ENCODE data around the gene ZNF782.
A peak's percentile ranks its signal among the peaks of the same experiment; 100 is the strongest.
"Not testable (repeated sequence)": the region's sequence is repeated elsewhere in the genome, so short reads cannot be mapped to it uniquely, and the experiment has no call there.

The ZNF782 gene

DNA sequence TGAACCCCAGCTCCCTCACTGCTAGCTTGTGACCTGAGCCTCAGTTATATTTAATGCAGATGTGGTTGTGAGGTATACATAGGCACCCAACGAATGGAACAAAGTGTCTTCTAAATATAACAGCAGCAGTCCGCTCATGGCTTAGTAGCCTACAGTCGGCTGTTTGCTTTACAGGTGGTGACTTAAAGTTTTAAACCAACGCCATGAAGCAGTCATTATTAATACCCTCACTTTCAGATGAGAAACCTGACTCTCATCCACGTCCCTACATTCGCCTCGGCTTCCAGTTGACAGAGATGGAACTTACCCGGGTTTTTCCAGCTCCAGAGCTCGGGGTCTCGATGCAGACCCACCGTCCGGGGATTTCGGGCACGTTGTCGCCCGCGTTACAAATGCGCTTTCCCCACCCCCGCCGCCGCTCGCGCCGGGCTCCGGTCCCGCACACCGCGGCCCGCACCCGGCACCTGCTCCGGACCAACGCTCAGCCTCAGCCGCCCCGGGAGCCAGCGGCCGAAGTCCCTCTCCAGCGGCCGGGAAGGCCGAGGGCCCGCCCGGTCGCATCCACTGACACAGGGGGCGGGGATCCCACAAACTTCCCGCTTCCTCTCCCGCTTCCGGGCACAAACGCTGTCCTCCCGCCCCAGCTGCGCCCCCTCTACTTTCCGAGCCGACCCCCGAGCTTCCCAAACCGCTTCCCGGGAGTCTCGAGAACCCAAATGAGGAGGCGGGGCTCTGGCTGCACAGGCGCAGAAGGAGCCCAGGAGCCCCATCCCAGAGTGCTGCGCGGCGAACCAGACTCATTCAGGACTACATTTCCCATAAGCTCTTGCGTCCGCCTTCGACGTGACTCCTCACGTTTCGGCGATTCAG lies at the start of gene ZNF782:
TSS of gene ZNF782 (minus strand) at position 734 of the 870 bp plus-strand sequence. CDS start 2,553 bp downstream, outside the sequence.
- peak; percentile 85 for DNase-seq

DNA sequence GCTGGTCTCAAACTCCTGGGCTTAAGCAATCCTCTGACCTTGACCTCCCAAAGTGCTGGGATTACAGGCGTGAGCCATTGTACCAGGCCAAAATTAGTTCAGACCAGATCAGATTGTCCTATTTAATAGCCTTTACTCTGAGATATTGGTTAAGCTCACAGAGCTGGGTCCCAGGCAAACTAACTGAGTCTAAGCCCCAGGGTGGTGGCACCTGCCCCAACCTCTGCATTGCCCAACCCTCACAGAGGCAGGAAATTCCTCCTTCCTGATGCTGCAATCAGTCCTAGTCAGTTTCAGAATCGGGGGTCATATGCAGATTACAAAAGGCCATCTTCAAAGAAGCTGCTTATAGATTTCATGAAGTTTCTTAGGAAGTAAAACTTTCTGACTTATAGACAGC lies 45.7 kb upstream of the ZNF782 start:
- DNase-seq: not testable (repeated sequence)

DNA sequence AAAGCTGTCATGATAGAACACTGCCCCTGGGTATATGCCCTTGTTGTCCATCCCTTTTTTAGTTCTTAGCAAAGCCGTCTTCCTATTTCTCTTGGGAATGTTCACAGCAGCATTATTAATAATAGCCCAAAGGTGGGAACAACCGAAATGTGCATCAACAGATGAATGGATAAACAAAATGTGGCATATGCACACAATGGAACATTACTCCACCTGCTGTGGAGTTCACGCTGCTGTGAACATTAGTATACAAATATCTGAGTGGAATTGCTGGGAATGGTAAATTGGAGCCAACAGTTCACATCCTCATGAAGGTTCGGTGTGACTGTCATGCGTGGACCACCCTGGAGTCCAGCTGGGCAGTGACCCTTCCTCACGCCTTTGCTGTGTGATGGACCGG lies 37.8 kb upstream of the ZNF782 start:
- DNase-seq: no peak

DNA sequence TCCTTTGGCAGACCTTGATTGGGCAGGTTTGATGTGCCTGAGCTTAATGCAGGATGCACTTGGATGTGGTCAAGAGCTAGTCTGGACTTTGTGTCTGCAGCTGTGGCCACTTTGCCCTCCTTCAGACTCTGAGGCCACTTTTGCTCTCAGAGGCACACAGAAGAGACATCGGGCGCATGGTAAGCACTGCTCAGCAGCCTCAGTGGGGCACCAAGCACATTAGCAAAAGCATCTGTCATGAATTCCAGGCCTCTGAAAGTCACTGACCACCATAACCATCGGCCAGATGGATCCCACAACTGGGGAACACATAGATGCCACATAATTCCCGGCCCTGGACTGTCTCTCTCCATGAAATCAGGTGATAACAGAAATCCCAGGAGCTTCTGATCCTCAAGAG lies 34.3 kb upstream of the ZNF782 start:
- no peak for DNase-seq

DNA sequence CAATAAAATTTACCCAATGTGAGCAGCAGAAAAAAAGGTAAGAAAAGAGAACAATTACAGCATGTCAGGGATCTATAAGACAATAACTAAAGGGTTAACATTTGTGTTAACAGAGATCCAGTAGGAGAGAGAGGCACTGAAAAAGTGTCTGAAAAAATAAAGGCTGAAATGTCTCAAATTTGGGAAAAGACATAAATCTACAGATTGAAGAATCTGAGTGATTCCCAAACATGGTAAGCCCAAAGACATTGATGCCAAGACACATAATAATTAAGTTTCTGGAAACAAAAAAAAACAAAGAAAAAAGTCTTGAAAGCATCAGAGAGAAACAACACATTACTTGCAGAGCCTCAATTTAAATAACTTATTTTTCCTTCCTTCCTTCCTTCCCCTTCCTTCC lies 31.1 kb upstream of the ZNF782 start:
- DNase-seq: no peak

DNA sequence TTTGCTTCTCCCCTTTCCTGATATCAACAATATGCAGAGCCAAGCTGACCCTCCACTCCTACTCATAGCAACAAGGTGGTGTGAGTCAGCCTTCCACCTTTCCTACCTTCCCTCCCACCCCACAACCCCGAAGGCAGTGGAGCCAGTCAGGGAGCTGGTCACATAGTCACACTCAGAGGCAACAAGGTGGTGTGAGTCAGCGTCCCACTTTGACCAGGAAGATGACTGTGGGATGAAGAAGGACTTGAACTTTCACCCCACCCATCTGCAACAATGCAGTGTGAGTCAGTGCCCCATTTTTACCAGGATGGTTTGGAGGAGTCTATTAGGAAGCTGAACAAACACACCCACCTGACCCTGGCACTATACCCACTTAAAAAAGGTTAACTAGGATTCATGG lies 30.1 kb upstream of the ZNF782 start:
- no peak for DNase-seq

DNA sequence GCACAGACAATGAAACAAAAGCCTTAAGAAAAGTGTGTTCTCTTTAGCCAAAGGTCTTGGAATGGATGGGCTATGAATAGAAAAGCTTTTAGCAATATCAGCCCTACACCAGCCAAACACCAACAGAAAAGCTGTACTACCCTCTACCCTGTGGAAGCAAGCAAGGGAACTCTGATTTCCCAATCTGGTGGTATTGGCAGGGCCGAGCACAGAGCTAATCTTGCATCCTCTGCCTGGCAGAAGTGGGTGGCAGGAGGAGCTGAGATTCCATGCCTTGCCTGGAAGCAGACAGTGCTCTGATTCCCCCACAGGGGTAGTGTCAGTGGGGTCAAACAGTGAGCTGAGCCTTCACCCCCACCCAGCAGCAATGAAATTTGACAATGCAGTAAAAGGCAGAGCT lies 29.6 kb upstream of the ZNF782 start:
- DNase-seq: no peak

DNA sequence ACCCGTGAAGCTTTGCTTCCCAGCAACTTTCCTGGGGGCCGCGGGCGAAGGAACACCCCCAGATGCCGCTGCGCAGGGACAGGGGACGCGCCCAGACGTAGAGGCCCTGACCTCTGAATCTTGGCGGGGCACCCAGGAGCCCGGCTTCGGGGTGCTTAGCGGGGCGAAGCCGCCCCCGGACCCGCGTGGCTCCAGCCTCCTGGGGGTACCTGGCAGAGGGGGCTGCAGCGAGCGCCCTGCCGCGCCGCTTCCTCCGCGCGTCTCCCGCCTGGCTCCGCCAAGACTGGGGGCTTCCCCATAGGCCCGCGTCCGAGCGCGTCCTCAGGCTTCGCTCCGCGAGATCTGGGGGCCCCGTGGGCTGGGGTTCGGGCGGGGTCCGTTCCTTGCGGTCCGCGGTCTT lies 23.0 kb upstream of the ZNF782 start:
- DNase-seq: no peak

DNA sequence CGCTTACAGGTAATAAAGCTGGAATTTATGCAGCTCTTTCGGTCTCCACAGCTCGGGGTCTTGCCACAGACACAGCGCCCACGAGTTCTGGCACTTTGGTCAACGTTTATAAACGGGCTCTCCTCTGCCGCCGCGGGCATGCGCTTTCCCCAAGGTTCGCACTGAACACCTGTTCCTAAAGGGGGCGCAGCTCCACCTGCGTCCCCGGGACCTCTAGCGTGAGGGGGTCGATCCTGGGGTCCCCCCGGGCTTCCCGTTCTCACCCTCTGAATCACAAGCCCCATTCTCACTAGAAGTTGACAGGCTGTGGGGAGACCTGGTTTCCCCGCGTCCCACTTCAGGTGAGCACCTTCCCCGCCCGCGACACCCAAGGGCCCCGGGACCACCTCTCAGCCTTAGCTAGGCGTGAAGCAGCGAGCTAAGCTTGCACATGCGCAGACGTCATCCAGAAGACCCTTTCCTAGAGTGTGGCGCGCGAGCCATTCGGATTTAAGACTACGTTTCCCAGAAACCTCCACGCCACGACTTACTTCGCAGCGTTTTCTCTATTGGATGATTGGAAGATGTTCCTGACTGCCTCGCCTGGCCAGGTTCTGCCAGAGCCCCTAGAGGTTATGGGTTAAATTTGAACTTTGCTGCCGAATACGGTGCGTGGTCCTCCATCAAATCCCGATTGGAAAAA lies 21.3 kb upstream of the ZNF782 start:
- DNase-seq: peak; percentile 44

DNA sequence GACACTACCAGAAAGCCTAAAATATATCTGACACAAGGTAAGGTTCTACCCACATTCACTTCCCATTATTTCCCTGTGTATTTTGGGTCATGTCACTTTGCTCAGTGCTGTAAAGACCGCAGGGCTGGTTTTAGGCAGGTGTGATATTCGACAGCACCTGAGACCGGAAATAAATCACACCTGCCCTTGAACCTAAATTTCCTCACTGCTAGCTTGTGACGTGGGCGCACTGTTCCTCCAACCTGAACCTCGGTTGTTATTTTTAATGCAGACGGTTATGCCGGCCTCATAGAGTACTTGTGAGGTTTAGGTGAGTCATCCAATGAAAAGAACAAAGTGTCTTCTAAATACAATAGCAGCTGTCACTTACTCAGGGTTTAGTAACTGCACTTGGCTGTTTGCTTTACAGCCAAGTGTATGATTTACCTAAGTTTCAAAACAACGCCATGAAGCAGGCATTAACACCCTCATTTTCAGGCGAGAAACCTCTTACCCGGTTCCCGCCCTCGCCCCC lies 20.7 kb upstream of the ZNF782 start:
- peak; percentile 40 for DNase-seq

DNA sequence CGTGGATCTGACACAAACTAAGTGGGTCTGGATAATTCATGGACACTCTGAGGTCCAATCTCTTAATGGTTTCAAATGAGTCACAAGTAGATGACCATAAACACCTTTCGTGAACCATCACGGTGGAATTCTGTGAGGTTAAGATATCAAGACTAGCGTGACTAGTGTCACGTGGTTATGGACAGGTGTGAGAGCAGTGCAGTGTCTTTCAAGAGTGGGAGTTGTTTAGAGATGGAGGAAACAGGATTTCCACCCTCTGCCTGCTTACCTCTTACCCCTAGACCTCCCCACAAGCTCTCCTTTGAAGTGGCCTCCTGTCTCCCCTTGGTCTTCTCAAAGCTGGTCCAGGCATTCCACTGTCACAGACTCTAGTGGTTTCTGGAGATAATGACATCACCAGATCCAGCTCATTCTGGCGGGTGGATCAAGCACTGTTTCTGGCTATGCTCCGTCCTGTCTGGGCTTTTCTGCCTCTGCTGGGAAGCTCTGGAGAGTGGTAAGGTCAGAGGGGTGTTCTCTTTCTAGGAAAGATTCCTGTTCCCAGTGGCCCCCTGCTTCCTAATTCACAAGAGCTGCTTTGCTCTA lies 20.0 kb upstream of the ZNF782 start:
- DNase-seq: no peak

DNA sequence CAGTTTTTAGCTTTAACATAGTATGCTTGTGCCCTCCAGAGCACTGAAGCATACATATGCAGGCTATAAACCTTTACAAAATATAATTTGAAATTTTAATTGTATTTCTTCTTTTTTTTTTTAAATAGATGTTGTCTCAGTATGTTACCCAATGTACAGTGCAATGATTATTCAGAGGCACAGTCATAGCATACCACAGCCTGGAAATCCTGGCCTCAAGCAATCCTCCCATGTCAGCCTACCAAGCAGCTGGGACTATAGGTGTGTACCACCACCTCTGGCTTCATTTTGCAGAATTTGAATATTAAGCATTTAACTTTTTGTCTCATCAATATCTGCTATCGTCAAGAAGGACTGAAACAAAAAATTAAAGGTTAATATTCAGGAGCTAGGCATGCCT lies 16.9 kb upstream of the ZNF782 start:
- DNase-seq: no peak

DNA sequence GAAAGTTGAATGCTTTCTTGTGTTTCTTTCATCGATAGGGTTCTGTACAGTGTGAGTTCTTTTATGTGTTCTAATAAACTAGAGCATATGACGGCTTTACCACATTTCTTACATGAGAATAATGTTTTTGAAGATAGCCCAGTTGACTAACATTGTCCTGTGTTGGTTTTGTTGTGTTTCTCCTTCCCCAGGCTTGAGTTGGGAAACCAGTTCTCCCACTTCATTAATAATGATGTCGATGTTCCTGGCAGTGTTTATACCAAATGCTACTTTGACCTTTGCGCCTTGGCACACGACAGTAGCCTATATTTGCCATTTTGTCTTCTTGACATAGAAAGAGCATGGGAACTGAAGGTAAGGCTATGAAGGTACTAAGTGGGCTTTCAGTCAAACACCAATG lies 14.4 kb upstream of the ZNF782 start:
- DNase-seq: no peak

DNA sequence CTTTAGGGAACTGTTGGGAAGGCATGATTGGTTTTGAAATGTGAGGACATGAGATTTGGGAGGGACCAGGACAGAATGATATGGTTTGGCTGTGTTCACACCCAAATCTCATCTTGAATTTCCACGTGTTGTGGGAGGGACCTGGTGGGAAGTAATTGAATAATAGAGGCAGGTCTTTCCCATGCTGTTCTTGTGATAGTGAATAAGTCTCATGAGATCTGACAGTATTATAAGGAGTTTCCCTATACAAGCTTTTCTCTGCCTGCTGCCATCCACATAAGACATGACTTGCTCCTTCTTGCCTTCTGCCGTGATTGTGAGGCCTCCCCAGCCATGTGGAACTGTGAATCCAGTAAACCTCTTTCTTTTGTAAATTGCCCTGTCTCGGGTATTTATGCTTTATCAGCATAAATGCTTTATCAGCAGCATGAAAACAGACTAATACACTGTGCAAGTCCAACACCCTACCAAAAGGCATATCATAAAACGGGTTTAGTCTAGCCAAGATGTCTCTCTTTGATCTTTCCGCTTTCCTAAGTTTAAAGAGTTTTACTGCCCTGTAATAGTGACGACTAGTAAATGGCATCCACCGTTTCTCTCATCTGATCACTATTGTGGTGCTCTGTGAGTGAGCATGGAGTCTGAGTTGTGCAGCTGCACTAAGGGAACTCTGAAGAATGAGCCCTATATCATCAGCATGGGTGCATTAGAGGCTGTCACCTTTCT lies 12.9 kb upstream of the ZNF782 start:
- DNase-seq: no peak

DNA sequence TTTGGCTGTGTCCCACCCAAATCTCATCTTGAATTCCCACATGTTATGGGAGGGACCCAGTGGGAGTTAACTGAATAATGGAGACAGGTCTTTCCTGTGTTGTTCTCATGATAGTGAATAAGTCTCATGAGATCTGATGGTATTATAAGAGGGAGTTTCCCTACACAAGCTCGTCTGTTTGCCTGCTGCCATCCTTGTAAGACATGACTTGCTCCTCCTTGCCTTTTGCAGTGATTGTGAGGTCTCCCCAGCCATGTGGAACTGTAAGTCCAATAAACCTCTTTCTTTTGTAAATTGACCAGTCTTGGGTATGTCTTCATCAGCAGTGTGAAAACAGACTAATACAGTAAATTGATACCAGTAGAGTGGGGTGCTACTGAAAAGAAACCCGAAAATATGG lies 10.9 kb upstream of the ZNF782 start:
- not testable (repeated sequence) for DNase-seq

DNA sequence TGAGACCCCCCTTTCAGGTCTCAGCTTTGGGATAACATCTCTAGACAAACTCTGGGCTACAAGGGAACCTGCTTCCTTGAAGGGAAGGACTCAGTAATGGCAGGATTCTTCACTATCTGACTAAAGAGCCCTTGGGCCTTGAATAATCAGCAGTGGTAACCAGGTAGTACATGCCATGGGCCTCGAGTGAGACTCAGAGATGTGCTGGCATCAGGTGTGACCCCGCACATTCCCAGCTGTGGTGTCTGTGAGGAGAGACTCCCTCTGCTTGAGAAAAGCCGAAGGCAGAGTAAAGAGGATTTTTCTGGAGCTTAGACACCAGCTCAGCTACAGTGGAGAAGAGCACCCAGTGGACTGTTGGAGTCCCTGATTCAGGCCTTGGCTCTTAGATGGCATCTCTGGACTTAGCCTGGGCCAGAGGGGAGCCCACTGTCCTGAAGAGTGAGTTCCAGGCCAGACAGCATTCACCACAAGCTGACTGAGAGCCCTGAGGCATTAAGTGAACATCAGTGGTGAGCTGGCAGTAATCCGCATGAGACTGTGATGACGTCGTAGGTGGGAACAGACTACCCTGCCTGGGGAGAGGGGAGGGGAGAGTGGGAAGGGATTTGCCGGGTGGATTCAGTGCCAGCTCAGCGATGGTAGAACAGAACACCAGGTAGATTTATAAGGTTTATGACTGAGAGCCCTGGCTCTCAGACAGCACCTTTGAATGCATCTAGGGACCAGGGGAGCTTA lies 5.3 kb upstream of the ZNF782 start:
- DNase-seq: no peak

DNA sequence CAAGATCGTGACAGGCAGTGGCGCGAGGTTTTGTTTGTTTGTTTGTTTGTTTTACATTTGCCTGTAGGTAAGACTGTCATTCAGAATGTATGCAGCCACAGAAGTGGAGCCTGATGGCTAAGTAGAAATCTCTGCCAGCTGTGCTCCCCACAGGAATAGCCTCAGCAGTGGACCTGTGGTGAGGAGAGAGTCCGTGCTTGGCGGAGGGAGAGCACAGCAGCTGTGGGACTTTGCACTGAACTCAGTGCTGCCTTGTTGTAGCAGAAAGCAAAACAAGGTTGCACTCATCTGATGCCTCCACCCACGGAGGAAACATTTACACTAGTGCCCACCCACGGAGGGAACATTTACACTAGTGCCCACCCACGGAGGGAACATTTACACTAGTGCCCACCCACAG lies 4.4 kb upstream of the ZNF782 start:
- DNase-seq: no peak

DNA sequence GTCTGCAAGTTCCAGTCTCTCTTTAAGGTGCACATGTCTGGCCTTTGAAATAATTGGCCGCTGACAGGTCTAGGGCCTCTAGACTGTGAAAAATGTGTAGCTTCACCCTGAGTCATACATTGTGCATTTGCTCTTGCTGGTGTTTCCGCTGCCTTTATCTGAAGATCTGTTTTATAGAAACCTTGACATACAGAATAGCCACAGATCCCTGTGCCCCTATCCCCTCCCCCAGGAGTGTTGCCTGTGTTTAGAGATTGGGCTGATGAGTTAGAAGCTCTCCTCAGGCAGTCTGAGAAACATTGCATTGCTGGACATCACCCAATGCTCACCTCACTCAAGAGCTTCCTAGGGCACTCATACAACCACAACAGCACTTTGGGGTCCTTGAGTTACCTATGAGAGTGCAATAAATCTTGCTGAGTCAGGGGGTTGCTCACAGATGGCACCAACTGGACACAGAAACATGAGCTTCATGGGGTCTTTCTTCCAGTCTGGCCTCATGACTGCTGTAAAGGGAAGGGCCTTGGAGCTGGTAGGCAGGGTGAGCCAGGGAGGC lies 3.8 kb upstream of the ZNF782 start:
- no peak for DNase-seq

DNA sequence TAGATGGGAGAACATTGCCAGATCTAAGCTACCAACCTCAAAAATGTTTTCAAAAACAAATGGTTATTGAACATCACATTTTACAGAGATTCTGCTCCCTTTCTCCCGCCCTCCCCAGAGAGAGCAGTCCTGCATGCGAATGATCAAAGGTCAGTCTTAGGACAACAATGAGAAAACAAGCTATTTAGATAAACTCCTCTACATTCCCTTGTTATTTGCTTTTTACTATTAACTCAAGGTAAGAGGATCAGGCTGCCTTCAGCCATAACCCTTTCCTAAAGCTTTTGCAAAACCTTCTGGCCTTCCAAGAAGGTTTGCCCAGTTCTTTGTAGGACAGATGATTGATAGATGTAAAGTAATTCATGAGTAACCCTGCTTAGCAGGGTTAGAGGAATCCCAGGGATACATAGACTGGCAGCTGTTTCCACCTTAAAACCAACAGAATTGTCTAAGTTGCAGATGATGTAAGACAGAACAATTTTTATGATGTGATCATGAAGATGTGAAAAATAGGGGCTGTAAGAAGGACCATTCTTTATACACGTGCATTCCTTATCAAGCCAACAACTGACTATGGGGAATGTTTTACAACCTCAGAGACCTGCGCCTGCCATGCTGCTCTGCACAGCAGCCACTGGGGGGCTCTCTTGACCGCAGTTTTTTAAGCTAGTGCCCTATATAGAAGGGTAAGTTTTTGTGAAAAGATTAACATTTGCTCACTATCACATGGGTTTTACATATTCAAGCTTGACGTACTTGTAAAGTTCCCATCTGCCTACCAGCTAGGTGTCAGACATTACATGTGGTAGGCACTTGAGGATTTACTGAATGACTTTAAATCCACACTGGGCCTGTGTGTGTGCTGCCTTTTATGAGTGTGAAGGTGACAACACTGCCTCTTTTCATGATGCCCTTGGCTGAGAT lies 2.3 kb upstream of the ZNF782 start:
- peak; percentile 70 for DNase-seq

DNA sequence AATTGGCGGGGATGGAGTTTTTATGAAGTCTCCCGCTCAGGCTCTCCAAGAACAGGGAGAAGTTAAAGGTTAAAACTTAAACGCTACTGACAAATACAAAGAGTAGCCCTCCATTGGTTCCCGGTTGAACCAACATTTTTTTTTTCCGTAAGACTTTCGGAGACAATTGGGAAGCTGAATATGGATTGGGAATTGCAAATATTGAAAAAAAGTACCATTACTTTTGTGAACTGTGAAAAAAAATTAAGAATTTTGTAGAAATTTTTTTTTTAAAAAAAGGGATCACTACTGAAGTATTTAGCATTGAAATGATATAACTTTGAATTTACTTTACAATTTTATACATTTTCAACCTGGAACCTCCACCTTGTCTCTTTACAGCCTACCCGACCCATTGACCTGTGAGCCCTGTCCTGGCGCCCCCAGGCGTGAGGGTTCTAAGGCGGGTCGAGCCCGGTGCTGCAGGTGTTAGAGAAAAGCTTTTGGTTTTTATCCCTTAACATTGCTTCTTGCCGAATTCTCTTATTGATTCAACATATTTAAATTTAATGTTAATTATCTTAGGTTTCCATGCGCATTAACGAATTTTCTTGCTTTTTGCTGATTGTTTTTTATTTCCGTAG lies 448 bp upstream of the ZNF782 start:
- no peak for DNase-seq

All from CD4-positive, alpha-beta T cell treated with Interferon gamma for 1 hour (primary cell).